HG03039 (cell line): ENCODE results near the gene SLITRK1.

ENCODE experiments used
- ATAC-seq: cut with Tn5 transposase; IDR thresholded peaks from one replicate; pipeline ENCODE4 v1.9.1; 2021; ENCODE audit warnings: mild to moderate bottlenecking, moderate library complexity; ENCODE audit not compliant: unreplicated experiment

Gene SLITRK1, protein sequence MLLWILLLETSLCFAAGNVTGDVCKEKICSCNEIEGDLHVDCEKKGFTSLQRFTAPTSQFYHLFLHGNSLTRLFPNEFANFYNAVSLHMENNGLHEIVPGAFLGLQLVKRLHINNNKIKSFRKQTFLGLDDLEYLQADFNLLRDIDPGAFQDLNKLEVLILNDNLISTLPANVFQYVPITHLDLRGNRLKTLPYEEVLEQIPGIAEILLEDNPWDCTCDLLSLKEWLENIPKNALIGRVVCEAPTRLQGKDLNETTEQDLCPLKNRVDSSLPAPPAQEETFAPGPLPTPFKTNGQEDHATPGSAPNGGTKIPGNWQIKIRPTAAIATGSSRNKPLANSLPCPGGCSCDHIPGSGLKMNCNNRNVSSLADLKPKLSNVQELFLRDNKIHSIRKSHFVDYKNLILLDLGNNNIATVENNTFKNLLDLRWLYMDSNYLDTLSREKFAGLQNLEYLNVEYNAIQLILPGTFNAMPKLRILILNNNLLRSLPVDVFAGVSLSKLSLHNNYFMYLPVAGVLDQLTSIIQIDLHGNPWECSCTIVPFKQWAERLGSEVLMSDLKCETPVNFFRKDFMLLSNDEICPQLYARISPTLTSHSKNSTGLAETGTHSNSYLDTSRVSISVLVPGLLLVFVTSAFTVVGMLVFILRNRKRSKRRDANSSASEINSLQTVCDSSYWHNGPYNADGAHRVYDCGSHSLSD

DNA sequence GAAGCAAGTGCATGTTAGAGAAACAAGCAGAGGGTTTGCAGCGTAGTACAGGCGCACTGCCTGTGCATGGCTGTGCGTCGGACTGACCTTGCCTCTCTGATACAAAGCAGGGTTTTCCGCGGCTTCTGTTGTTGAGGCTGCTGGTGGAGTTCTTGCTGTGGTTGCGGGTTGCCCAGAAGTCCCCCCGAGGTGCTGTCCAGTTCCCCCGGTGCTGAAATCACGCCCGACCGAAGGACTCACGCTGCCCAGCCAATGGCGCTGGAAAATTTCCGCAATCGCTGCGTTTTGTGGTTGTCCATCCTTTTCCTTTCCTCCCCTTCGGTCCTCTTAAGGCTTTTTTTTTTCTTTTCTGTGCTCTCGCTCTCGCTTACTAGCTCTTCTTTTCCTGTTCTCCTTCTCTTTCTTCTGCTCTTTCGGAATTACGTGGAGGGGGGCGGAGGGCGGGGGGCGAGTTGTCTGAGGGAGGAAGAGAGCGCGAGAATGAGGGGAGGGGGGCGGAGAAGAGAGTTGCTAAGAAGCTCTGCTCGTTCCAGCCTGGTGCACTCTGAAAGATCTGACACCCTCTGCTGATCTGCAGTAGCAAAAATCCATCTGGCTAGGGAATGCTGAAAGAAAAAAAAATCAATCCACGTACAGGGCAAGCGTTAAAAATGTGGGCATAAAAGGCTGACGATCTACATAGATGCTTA is at the start of gene SLITRK1:
TSS of gene SLITRK1 (minus strand) at position 558 of the 689 bp plus-strand sequence. CDS start 967 bp downstream, outside the sequence.
- no peak for ATAC-seq

DNA sequence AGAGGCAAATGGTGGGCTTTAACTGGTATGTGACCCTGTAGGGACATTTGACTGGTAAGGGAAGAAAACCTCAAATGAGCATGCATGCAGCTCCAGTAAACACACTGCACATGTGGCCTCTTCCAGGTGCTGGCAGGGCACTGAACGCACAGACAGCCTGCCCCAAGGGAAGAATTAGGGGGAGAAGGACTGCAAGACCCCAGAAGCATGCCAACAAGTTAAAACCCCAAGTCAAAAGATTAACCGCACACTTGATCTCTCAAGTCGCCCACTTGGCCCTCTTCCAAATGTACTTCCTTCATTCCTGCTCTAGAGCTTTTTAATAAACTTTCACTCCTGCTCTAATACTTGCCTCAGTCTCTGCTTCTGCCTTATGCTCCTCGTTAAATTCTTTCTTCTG is 46.9 kb upstream of the SLITRK1 start:
- ATAC-seq: no peak

DNA sequence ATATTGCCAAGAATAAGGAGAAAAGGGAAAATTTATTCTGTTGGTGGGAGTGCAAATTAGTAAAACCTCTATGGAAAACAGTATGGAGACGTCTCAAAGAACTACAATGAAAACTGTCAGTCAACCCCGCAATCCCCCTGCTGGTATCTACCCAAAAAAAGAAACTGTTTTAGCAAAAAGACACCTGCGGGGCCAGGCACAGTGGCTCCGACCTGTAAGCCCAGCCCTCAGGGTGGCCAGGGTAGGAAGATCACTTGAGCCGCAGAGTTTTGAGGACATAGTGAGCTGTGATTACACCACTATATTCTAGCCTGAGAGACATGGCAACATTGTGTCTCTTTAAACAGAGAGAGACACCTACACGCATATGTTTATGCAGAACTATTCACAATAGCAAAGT is 37.5 kb upstream of the SLITRK1 start:
- ATAC-seq: no peak

DNA sequence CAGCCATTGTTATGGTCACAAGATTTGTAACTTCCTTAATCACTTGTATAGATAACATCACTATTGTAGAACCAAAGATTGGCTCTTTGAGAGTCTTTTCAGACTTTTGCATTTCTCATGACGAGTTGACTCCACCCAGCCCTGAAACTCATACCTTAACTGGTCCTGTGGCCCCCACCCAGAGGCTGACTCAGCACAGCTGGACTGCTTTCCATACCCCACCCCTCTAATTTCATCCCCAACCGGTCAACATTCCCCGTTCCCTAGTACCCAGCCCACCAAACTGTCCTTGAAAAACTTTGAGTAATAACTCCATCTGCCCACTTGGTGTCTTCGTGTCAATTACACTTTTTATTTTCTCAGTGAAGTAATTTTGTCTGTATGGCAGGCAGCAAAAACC is 32.1 kb upstream of the SLITRK1 start:
- no peak for ATAC-seq

DNA sequence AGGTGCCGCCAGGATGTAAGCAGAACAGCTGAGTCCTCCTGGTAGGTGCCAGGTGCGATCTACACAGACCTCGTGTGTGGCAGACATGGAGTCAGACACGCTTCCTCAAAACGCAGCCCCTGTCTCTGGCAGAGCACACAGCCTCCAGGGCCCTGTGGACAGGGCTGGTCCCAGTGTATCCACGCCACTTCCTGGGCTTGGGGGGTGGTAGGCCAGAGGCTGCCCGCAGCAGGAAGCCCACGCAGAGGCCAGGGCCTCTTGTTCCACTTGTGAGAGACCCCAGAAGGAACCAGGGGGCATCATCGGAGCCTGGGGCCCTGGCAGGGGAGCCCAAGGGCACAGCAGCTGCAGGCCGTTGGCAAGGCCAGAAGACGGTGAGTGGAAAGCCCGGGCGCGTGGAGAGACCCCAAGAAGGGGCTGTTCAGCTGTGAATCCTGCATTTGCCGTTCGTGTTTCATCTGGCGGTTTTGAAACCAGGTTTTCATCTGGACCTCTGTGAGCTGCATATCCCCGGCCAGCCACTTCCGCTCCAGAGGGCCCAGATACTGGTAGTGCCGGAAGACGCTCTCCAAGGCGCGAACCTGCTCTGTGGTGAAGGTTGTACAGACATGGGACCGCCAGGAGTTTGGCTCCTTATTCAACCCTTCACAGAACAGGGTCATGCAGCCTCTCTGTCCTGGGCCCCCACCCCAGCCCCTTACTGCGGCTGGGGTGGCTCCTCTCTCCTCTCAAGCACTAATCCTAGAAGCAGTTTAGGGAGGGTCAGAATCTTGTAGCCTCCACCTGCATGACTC is 25.1 kb upstream of the SLITRK1 start:
- no peak for ATAC-seq

DNA sequence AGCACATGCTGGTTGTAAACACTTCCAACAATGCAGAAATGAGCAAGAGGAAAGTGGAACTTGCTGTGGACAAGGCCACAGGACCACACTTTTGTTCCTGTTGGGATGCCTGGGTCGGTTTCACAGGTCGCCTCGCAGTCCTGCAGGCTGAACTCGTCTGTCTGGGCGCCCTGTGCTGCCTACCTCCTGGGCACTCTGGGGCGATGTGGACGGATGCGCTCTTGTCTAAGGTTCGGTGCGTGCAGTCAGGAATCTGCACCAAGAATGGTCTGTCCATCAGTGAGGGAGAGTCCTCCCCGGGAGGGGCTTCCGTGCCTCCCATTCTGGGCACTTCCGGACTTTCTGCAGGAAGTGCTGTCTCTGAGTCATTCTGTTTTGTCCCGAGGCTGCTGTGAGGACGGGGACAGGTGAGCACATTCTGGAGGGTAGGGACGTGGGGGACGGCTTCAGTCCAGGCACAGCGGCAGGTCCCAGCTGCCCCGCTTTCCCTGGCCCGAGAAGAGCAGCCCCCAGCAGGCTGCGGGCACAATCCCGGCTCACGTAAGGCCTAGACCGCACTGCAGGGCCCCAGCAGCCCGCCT is 24.1 kb upstream of the SLITRK1 start:
- ATAC-seq: no peak

DNA sequence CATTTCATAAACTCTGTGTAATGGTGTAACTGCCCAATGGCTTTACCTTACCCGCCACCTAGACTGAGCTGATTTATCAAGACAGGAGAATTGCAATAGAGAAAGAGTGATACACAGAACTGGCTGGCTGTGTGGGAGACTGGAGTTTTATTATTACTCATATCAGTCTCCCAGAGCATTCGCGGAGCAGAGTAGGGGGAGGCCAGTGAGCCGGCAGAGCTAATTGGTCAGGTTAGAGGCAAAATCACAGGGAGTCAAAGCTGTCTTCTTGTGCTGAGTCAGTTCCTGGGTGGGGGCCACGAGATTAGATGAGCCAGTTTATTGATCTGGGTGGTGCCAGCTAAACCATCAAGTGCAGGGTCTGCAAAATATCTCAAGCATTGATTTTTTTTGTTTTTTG is 23.4 kb upstream of the SLITRK1 start:
- no peak for ATAC-seq

DNA sequence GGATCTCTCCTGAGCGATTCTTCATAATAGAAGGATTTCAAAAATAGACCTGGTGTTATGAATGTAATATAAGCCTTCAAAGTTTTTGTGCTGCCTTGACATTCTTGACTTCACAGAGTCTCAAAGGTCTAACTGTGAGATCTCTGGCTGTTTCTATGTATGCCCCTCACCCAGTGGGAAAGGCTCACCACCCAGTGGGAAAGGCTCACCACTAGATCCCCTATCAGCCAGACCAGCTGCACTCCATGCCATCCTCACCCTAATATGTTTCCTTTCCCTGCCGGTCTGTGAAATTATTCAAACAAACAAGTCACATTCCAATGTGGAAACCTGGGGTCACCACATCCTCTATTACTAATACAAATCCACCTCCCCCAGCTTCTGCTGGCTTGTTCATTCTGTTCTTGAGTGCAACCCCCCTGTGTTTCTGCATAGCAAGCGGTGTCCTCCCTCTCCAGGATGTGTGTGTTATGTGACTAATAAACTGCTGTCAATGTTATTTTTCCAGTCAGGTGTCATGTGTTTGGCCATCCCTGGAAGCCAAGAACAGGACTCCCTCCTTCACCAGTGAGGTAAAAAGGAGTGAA is 13.8 kb upstream of the SLITRK1 start:
- ATAC-seq: no peak

DNA sequence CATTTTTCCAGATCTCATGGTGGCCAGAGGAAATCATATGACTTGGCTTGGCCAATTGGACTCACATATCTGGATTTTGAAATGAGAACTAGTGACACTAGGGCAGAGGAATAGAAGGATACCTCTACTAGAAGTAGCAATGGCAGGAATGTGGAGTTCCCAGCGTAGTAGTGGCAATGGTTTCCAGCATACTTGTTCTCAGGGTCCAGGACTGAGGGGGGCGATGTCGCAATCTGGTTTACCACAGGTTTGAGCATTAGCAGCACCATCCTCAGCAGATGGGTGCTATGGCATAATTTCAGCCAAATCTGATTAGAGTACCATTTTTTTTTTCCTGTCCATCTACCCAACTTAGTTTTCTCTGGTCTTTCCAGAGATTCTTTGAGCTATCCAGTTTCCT is 8.1 kb upstream of the SLITRK1 start:
- no peak for ATAC-seq

DNA sequence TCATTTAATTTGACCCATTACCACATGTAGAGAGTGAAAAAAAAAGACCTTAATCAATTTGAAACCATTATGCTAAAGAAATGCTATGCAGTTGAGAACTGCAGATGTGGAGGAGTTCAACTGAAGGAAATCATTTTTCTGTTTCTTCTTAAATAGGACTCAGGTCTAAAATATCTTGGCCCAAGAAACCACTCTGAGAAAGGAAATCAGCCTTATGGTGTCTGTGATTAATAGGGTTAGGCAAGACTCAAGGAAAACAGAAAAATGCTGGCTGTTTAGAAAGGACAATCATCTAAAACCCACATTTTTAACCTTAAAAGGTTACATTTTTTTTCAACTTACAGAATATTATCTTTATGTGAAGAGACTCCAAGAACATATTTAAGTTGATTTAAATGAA is 1.9 kb upstream of the SLITRK1 start:
- no peak for ATAC-seq

DNA sequence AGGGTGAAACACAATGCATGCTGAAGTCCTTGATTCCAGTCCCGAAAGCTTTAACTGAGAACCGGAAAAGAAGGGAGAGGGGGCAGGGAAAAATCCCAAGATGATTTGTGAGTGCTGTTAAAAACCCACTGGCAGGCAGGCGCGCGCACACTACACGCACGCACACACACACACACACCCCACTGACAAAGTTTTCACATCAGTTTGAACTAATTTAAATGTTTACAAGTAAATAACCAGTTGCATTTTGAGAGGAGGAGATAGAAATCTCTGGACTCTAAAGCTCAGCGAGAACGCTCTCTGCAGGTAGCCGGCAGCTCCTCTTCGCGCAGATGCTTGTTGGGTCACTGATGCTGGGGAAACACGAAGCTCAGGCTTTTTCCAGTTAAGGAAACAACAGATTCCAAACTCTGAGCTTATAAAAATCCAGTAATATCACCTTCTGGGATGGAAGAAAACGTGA is 818 bp upstream of the SLITRK1 start:
- ATAC-seq: no peak

DNA sequence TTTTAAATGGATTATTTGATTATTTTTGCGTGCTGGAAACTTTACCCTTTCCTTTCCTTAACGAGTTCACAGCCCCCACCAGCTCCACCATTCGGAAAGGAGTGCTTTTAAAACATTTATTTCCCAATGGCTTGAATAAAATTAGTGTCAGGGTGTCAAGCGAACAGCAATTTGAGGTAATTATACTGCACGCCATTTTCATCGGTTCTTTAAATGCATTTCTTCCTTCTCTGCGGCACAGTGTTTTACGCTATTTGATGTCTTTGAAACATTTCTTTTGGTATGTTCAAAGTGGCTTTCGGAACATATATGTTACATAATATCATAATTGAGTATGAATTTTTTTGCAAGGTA is 309 bp upstream of the SLITRK1 start:
- no peak for ATAC-seq

DNA sequence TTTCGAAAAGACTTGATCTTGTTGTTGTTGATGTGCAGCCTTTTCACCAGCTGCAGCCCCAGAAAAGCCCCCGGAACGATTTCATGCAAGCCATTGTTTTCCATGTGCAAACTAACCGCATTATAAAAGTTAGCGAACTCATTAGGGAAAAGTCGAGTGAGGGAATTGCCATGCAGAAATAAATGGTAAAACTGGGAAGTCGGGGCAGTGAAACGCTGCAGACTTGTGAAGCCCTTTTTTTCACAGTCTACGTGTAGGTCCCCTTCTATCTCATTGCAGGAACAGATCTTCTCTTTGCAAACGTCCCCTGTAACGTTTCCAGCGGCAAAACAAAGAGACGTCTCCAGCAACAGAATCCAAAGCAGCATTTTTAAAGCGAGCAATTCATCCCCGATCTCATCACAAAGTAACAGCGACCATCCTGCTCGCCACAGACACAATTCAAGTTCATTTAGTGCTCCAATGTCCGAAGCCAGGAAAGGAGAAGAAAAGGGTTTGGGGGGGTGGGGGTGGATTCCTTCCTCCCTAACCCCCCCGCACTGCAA is 1.1 kb downstream of the SLITRK1 start:
- no peak for ATAC-seq

DNA sequence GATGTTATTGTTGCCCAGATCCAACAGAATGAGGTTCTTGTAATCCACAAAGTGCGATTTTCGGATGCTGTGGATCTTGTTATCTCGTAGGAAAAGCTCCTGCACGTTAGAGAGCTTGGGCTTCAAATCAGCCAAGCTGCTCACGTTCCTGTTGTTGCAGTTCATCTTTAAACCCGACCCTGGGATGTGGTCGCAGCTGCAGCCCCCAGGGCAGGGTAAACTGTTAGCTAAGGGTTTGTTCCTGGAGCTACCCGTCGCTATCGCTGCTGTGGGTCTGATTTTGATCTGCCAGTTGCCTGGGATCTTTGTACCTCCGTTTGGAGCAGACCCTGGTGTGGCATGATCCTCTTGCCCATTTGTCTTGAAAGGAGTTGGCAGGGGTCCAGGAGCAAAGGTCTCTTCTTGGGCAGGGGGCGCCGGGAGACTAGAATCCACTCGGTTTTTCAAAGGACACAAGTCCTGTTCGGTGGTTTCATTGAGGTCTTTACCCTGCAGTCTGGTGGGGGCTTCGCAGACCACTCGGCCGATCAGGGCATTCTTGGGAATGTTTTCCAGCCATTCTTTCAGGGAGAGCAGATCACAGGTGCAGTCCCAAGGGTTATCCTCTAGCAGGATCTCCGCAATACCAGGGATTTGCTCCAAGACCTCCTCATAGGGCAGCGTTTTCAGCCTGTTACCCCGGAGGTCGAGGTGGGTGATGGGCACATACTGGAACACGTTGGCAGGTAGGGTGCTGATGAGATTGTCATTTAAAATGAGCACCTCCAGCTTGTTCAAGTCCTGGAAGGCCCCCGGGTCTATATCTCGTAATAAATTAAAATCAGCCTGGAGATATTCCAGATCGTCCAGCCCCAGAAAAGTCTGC is 1.8 kb downstream of the SLITRK1 start:
- ATAC-seq: no peak

DNA sequence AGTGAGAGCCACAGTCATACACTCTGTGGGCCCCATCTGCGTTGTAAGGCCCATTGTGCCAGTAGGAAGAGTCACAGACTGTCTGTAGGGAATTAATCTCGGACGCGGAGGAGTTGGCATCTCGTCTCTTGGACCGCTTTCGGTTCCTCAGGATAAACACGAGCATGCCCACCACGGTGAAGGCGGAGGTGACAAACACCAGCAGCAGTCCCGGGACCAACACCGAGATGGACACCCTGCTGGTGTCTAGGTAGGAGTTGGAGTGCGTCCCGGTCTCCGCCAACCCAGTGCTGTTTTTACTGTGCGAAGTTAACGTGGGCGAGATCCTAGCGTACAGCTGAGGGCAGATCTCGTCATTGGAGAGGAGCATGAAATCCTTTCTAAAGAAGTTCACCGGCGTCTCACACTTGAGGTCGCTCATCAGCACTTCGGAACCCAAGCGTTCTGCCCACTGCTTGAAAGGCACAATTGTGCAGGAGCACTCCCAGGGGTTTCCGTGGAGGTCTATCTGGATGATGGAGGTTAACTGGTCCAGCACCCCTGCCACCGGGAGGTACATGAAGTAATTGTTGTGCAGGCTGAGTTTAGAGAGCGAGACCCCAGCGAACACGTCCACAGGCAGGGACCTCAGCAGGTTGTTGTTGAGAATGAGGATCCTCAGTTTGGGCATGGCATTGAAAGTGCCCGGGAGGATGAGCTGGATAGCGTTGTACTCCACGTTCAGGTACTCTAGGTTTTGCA is 2.7 kb downstream of the SLITRK1 start:
- no peak for ATAC-seq

DNA sequence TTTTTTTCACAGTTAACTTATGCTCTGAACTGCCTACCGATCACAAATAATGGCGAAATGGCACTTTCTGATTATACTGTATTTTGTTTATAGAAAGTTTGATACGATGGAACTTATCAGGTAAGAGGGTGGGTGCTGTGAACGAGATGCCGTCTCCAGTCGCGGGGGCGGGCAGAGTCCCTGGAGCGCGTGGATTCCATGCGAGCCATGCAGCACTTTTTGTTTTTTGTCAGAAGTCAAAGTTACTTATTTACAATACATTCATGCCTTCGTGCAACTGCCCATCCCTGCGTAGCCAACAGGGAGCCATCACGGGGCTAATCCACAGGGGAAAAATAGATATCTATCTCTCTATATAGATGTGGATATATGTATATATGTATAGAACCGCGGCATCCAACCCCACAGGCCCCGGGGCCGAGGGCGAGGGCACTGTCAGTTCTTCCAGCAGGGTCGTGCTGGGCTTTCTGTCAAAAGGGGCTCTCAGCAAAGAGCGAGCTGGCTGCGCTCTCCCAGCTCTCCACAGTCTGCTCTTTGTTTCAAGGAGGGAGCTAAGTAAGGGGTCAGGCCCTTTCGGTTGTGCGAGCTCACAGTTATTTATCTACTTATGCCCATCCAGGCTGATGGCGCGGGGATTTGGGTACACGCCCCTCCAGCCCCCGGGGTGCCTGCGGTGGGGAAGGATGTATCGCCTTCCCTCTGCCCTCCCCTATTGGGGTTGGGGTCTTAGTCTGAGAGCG is 3.4 kb downstream of the SLITRK1 start:
- ATAC-seq: no peak

DNA sequence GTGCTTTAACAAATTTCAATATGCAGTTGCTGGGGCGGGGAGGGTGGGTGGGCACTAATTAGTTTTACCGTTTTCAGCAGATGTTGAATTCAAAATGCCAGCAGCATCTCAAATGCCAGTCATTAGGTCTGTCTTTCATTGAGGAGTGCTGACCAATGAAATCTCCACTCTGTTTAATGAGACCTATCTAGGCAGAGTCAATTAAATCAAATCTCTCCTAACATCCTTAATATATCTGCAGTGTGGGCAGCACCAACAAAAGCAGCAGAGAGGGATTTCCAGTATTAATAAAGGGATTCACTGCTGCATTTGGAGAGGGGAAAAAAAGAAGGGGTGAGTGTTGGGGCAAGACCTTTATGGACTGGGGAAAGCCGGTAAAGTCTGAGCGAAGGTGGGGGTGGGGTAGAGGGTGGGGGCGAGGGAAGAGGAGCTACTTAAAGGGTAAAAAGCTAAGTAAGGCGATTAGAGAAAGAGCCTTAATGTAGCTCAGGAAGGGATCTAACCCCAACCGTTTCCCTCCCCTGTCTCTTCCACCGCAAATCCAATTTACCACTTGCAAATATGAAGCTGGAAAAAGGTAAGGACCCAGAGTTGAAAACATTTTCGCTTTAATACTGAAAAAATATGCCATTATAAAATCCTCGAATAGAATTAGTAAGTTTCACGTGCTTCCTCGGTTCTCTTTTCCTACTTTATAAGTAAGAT is 4.5 kb downstream of the SLITRK1 start:
- no peak for ATAC-seq
